Kasumi-1 (cell line): ENCODE results near the gene ESRRB.
A peak's percentile ranks its signal among the peaks of the same experiment; 100 is the strongest.

Source experiments
- DNase-seq, 2 experiments: peaks; one replicate each; lab custom pipeline; 2025; lab: John Stamatoyannopoulos, UW

The ESRRB gene

GRCh38 chr14:76541594-76542219 is 165.8 kb downstream of the ESRRB start:
- no peak for DNase-seq

- peak; percentile 30 to 44 for DNase-seq
These were observed 170.7 kb downstream of the ESRRB start for GRCh38 chr14:76546426-76547221.

DNA sequence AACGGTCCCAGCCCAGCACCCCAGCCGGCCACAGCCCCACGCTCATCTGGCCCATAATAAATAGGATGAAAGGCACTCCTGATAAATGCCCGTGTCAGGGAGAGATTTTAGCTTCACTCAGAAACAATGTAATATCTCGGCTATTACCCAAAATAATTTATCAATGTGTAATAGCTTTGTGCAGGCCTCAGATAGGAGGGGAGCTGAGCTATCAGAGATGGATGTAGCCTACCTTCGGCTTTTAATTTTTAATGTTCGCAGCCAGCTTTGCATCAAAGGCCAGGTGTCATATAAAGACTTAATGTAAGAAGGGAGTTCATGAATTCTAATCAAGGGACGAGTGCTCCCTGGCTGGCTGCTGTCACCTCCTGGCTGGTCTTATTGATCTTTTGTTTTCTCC is 171.9 kb downstream of the ESRRB start:
- no peak for DNase-seq

DNA sequence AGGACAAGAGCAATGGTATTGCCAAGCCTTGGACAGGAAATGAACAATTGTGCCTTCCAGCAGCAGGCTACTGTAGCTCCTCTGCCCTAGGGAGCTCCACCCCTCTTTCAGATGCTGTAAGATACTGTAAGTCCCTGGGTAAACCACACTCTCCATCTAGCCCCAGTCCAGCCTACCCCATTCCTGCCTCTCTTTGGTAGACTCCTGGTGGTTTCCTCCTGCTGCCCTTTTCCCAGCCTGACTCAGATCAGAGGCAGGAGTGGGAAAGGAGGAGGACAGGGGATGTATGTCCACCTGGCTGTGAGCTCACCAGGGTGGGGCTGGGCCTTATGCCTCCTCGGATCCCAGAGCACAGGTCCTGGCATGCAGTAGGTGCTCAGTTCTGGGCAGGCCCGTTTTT is 174.6 kb downstream of the ESRRB start:
- no peak for DNase-seq

- DNase-seq = no peak
These were observed 175.2 kb downstream of the ESRRB start for GRCh38 chr14:76551116-76551515.
